GM23338 (cell line): ENCODE results near the gene TJP2. TPM values are rescaled to one million over a fixed set of nuclear protein-coding genes. Genes with fewer than 3 reads are reported as not detected.
A peak's percentile ranks its signal among the peaks of the same experiment; 100 is the strongest.

Experiments used
- ATAC-seq: fragments of 200-7000 bp; cut with Tn5 transposase; 3 replicates; pipeline ENCODE4 v1.9.1; 2020
- DNase-seq: peaks from one replicate; pipeline ENCODE4 v3.0.0-alpha.2; 2015; ENCODE audit warnings: low spot score
- H2AFZ ChIP-seq: fragments of 200-600 bp; sonication (generic); 2 replicates; pipeline ENCODE4 v1.8.0; 2016; ENCODE audit warnings: antibody characterized with exemption, mild to moderate bottlenecking, moderate library complexity
- H3F3A ChIP-seq: fragments of 200-600 bp; sonication (generic); replicated peaks from 2 replicates; pipeline ENCODE4 v1.8.0; 2017; ENCODE audit warnings: antibody characterized with exemption, mixed run types, low read depth
- H3K27ac ChIP-seq: fragments of 200-600 bp; sonication (generic); 2 replicates; pipeline ENCODE4 v1.6.1; 2016; ENCODE audit warnings: low read depth
- H3K27me3 ChIP-seq: fragments of 200-600 bp; sonication (generic); 2 replicates; pipeline ENCODE4 v1.8.0; 2016; ENCODE audit warnings: mild to moderate bottlenecking, mixed run types, moderate library complexity; ENCODE audit not compliant: insufficient read depth
- H3K36me3 ChIP-seq: fragments of 200-600 bp; sonication (generic); 2 replicates; pipeline ENCODE4 v1.8.0; 2016; ENCODE audit warnings: mild to moderate bottlenecking; ENCODE audit not compliant: insufficient read depth
- H3K4me1 ChIP-seq: fragments of 200-600 bp; sonication (generic); 2 replicates; pipeline ENCODE4 v1.8.0; 2016; ENCODE audit warnings: mild to moderate bottlenecking, moderate library complexity; ENCODE audit not compliant: insufficient read depth
- H3K4me2 ChIP-seq: fragments of 200-600 bp; sonication (generic); 2 replicates; pipeline ENCODE4 v1.7.1; 2017; ENCODE audit warnings: mixed run types
- H3K4me3 ChIP-seq: fragments of 200-600 bp; sonication (generic); 2 replicates; pipeline ENCODE4 v1.6.1; 2016; ENCODE audit warnings: mixed run types
- H3K79me2 ChIP-seq: fragments of 200-600 bp; sonication (generic); replicated peaks from 2 replicates; pipeline ENCODE4 v1.8.0; 2017; ENCODE audit warnings: mild to moderate bottlenecking; ENCODE audit not compliant: insufficient read depth
- H3K9me2 ChIP-seq: fragments of 200-600 bp; sonication (generic); 2 replicates; pipeline ENCODE4 v1.8.0; 2017; ENCODE audit not compliant: insufficient read depth
- H4K20me1 ChIP-seq: fragments of 200-600 bp; sonication (generic); replicated peaks from 2 replicates; pipeline ENCODE4 v1.8.0; 2017; ENCODE audit warnings: mild to moderate bottlenecking; ENCODE audit not compliant: insufficient read depth
- H3K27ac Mint-ChIP-seq: 2 replicates; pipeline ENCODE4 v1.8.0; 2020; ENCODE audit warnings: inconsistent platforms, mild to moderate bottlenecking, moderate library complexity, mixed read lengths
- H3K27me3 Mint-ChIP-seq: 3 replicates; pipeline ENCODE4 v1.8.0; 2022; ENCODE audit warnings: low read depth, mild to moderate bottlenecking, moderate library complexity, mixed read lengths, inconsistent platforms; ENCODE audit not compliant: insufficient read depth, poor library complexity
- H3K36me3 Mint-ChIP-seq: 3 replicates; pipeline ENCODE4 v1.8.0; 2021; ENCODE audit warnings: low read depth, mild to moderate bottlenecking, inconsistent platforms, moderate library complexity, mixed read lengths
- H3K4me1 Mint-ChIP-seq: 3 replicates; pipeline ENCODE4 v1.8.0; 2020; ENCODE audit warnings: mild to moderate bottlenecking, inconsistent platforms, mixed read lengths
- H3K4me3 Mint-ChIP-seq: 3 replicates; pipeline ENCODE4 v1.8.0; 2021; ENCODE audit warnings: moderate library complexity, mild to moderate bottlenecking, inconsistent platforms, mixed read lengths
- H3K9me3 Mint-ChIP-seq: 3 replicates; pipeline ENCODE4 v1.8.0; 2020; ENCODE audit warnings: moderate library complexity, mild to moderate bottlenecking, inconsistent platforms, mixed read lengths
- CTCF ChIP-seq, 2 experiments: fragments of 200-600 bp in 1 of 2; sonication (generic) in 1 of 2; conservative IDR thresholded peaks; 2 replicates each; pipeline versions ENCODE4 v1.5.1 to v1.6.1; 2016 to 2017; ENCODE audit warnings: antibody characterized with exemption in 2 of 2, low read depth in 2 of 2, mild to moderate bottlenecking in 2 of 2, moderate library complexity in 1 of 2
- EZH2phosphoT487 ChIP-seq: fragments of 200-600 bp; sonication (generic); IDR thresholded peaks from one replicate; pipeline ENCODE4 v1.8.1; 2018; ENCODE audit warnings: antibody characterized with exemption; ENCODE audit not compliant: unreplicated experiment
- JUNB ChIP-seq: IDR thresholded peaks from one replicate; pipeline ENCODE4 v1.6.1; 2016; ENCODE audit warnings: antibody characterized with exemption; ENCODE audit not compliant: unreplicated experiment
- NANOG ChIP-seq: IDR thresholded peaks from 2 replicates; pipeline ENCODE4 v1.6.1; 2016; ENCODE audit warnings: antibody characterized with exemption, borderline replicate concordance
- POLR2AphosphoS5 ChIP-seq: IDR thresholded peaks from 2 replicates; pipeline ENCODE4 v1.6.1; 2016; ENCODE audit warnings: antibody characterized with exemption, low read depth
- STAT1 ChIP-seq: IDR thresholded peaks from one replicate; pipeline ENCODE4 v1.6.1; 2016; ENCODE audit warnings: antibody characterized with exemption; ENCODE audit not compliant: unreplicated experiment
- ZNF331 ChIP-seq: fragments of 250-450 bp; sonication (Bioruptor Pico); IDR thresholded peaks from 2 replicates; pipeline ENCODE4 v1.5.0; 2020; ENCODE audit warnings: low read depth, mild to moderate bottlenecking, moderate library complexity
- polyA plus RNA-seq: library from polyadenylated mRNA; unstranded; fragments of >200 nt; fragmentation: Nextera tagmentation; extraction: Ambion mirVana; gene quantifications from 2 replicates; pipeline ENCODE4 v1.2.1, GENCODE V29; 2016
- total RNA-seq: library from RNA; depleted of rRNA; stranded (reverse); fragments of >200 nt; shearing (Covaris generic); gene quantifications from 2 replicates; pipeline ENCODE4 v1.2.3, GENCODE V29; 2014
- TF ChIP-seq, protein P1 (sequence below): IDR thresholded peaks from 2 replicates; pipeline ENCODE4 v1.6.1; 2016; ENCODE audit warnings: antibody characterized with exemption
- TF ChIP-seq, protein P2 (sequence below): IDR thresholded peaks from one replicate; pipeline ENCODE4 v1.6.1; 2018; ENCODE audit warnings: antibody characterized with exemption; ENCODE audit not compliant: unreplicated experiment

Gene TJP2
- total and polyA plus RNA-seq, 2 experiments from 2014 or later, result 37.6 to 234 TPM

- TF ChIP-seq, protein P1, sequence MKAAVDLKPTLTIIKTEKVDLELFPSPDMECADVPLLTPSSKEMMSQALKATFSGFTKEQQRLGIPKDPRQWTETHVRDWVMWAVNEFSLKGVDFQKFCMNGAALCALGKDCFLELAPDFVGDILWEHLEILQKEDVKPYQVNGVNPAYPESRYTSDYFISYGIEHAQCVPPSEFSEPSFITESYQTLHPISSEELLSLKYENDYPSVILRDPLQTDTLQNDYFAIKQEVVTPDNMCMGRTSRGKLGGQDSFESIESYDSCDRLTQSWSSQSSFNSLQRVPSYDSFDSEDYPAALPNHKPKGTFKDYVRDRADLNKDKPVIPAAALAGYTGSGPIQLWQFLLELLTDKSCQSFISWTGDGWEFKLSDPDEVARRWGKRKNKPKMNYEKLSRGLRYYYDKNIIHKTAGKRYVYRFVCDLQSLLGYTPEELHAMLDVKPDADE, result no peak
- TF ChIP-seq STAT1 (no peak), CTCF (conservative IDR thresholded peaks at IDR 0.05; ENCODE audit: low read depth in 2 of 2) (no peak), EZH2phosphoT487 (no peak), POLR2AphosphoS5 (no peak), JUNB (no peak)
- TF ChIP-seq, protein P2, sequence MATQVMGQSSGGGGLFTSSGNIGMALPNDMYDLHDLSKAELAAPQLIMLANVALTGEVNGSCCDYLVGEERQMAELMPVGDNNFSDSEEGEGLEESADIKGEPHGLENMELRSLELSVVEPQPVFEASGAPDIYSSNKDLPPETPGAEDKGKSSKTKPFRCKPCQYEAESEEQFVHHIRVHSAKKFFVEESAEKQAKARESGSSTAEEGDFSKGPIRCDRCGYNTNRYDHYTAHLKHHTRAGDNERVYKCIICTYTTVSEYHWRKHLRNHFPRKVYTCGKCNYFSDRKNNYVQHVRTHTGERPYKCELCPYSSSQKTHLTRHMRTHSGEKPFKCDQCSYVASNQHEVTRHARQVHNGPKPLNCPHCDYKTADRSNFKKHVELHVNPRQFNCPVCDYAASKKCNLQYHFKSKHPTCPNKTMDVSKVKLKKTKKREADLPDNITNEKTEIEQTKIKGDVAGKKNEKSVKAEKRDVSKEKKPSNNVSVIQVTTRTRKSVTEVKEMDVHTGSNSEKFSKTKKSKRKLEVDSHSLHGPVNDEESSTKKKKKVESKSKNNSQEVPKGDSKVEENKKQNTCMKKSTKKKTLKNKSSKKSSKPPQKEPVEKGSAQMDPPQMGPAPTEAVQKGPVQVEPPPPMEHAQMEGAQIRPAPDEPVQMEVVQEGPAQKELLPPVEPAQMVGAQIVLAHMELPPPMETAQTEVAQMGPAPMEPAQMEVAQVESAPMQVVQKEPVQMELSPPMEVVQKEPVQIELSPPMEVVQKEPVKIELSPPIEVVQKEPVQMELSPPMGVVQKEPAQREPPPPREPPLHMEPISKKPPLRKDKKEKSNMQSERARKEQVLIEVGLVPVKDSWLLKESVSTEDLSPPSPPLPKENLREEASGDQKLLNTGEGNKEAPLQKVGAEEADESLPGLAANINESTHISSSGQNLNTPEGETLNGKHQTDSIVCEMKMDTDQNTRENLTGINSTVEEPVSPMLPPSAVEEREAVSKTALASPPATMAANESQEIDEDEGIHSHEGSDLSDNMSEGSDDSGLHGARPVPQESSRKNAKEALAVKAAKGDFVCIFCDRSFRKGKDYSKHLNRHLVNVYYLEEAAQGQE, result no peak
These were observed 1.4 kb downstream of the TJP2 start (continued) for GRCh38 chr9:69175486-69175885.

DNA sequence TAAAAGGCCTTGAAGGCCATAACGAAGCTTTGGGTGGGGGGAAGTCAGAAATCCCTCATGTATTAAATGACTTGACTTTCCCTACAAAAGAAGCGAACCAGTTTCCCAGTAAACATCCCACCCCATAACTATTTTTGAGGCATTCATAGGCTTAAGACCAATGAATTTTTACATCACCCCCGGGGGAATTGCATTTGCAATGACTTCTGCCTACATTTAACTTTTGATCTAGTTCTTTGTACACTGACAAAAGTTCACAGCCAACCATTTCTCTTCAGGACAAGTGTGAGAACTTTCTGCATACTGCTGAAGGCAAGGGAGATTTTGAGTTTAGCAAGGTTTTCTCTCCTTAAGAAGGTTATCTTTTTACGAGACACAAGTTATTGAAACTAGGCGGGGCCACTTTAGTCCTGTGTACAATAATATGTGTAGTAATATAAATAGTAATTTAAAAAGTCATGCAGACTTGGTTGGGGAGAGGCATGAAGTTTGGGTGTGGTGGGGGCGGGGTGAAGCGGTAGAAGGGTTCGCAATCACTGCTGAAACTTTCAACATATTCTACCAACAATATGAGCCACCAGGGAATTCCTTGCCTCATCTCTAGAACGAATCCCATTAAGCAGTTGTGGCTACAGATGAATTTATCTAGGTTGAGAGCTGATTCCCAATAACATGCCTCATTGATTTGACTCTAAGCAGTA lies 2.5 kb downstream of the TJP2 start:
- Histone ChIP-seq H4K20me1 (peaks cover 19% of the 10 kb centered on the region), H2AFZ (no peak overlapping the region), H3K4me2 (peak overlapping the region; percentile 91), H3K4me3 (no peak overlapping the region), H3K27me3 (peaks cover 22% of the 10 kb centered on the region; the same call in 1 of the 2 replicates), H3K36me3 (no peaks in the 10 kb centered on the region), H3K9me2 (no peaks in the 10 kb centered on the region), H3F3A (no peaks in the 10 kb centered on the region), H3K27ac (no peak overlapping the region), H3K79me2 (peaks cover 82% of the 10 kb centered on the region), H3K4me1 (peaks cover 45% of the 10 kb centered on the region)
- Mint-ChIP-seq H3K27ac (no peak overlapping the region), H3K9me3 (no peaks in the 10 kb centered on the region), H3K4me3 (no peak overlapping the region), H3K27me3 (peaks cover 16% of the 10 kb centered on the region), H3K36me3 (0 out of 3 replicates have a peak, but pooled peaks cover 3% of the 10 kb centered on the region), H3K4me1 (peaks cover 54% of the 10 kb centered on the region)
- no peak for TF ChIP-seq NANOG
- TF ChIP-seq, protein P1, result no peak
- no peak for TF ChIP-seq ZNF331 (CRISPR knock-in tag)
- TF ChIP-seq JUNB, result no peak
- ATAC-seq (no peak), DNase-seq (no peak)
